ENCODE measurements around the gene ZNF48. TPM values are rescaled to one million over a fixed set of nuclear protein-coding genes. Genes with fewer than 3 reads are reported as not detected.

ZNF48 gene
- polyA plus RNA-seq, 1 donor from 2014 or later = 42.3 TPM

GRCh38 chr16:30355954-30356308 lies 39.3 kb upstream of the ZNF48 start:
- peak overlapping the region; percentile 94 for H3K27ac ChIP-seq (ENCODE audit: low read length)
- peak overlapping the region; percentile 84 for H3K4me3 ChIP-seq (ENCODE audit: low read length)
- no peaks in the 10 kb centered on the region for H3K27me3 ChIP-seq (ENCODE audit: insufficient read depth, low read depth, low read length)
- no peaks in the 10 kb centered on the region for H3K9me3 ChIP-seq (ENCODE audit: low read length)
- H3F3A ChIP-seq (ENCODE audit: insufficient read depth, low read length, poor library complexity, severe bottlenecking) = no peaks in the 10 kb centered on the region
- H3K36me3 ChIP-seq (ENCODE audit: insufficient read depth, low read length) = no peaks in the 10 kb centered on the region
- peaks cover 17% of the 10 kb centered on the region for H3K79me2 ChIP-seq (replicated peaks; ENCODE audit: insufficient read depth, low read length)
- no peak overlapping the region for H2AFZ ChIP-seq (ENCODE audit: low read depth, low read length)
- no peaks in the 10 kb centered on the region for H3K9me2 ChIP-seq (ENCODE audit: insufficient read depth, low read length)
- TF ChIP-seq RAD21 (conservative IDR thresholded peaks at IDR 0.05) = no peak
- TF ChIP-seq SMC3 (conservative IDR thresholded peaks at IDR 0.05; ENCODE audit: poor library complexity) = no peak
- no peak for TF ChIP-seq EZH2 (IDR thresholded peaks at IDR 0.05; ENCODE audit: borderline replicate concordance, insufficient read depth, low read length, poor library complexity, severe bottlenecking)
- no peak for TF ChIP-seq TAF1 (IDR thresholded peaks at IDR 0.05; ENCODE audit: low read depth)
- no peak for TF ChIP-seq MXI1 (conservative IDR thresholded peaks at IDR 0.05; ENCODE audit: poor library complexity, severe bottlenecking)
- no peak for TF ChIP-seq CTCF (IDR thresholded peaks at IDR 0.05; ENCODE audit: poor library complexity, severe bottlenecking)
- no peak for TF ChIP-seq POLR2AphosphoS5 (IDR thresholded peaks at IDR 0.05)
- TF ChIP-seq EP300 (conservative IDR thresholded peaks at IDR 0.05; ENCODE audit: poor library complexity, severe bottlenecking) = no peak
- no peak for TF ChIP-seq REST (IDR thresholded peaks at IDR 0.05; ENCODE audit: borderline replicate concordance)
- peak overlapping the region; percentile 82 for H3K4me2 ChIP-seq (ENCODE audit: low read length)
- peak overlapping the region; percentile 94 for H3K9ac ChIP-seq (ENCODE audit: low read length)
- H4K20me1 ChIP-seq (ENCODE audit: insufficient read depth) = no peaks in the 10 kb centered on the region

GRCh38 chr16:30356401-30357084 lies 38.7 kb upstream of the ZNF48 start:
- no peak for TF ChIP-seq EP300 (conservative IDR thresholded peaks at IDR 0.05; ENCODE audit: poor library complexity, severe bottlenecking)
- TF ChIP-seq CTCF (IDR thresholded peaks at IDR 0.05; ENCODE audit: poor library complexity, severe bottlenecking) = no peak
- no peak for TF ChIP-seq RAD21 (conservative IDR thresholded peaks at IDR 0.05)
- TF ChIP-seq SMC3 (conservative IDR thresholded peaks at IDR 0.05; ENCODE audit: poor library complexity) = no peak
- TF ChIP-seq MXI1 (conservative IDR thresholded peaks at IDR 0.05; ENCODE audit: poor library complexity, severe bottlenecking) = no peak
- TF ChIP-seq TAF1 (IDR thresholded peaks at IDR 0.05; ENCODE audit: low read depth) = no peak
- Histone ChIP-seq H3K27me3 (ENCODE audit: insufficient read depth, low read depth, low read length) (no peaks in the 10 kb centered on the region), H3F3A (ENCODE audit: insufficient read depth, low read length, poor library complexity, severe bottlenecking) (no peaks in the 10 kb centered on the region), H3K4me3 (ENCODE audit: low read length) (peak overlapping the region; percentile 84), H3K36me3 (ENCODE audit: insufficient read depth, low read length) (no peaks in the 10 kb centered on the region), H3K27ac (ENCODE audit: low read length) (peak overlapping the region; percentile 94), H2AFZ (ENCODE audit: low read depth, low read length) (no peak overlapping the region), H3K9me2 (ENCODE audit: insufficient read depth, low read length) (no peaks in the 10 kb centered on the region), H3K9ac (ENCODE audit: low read length) (no peak overlapping the region), H3K79me2 (replicated peaks; ENCODE audit: insufficient read depth, low read length) (peaks cover 21% of the 10 kb centered on the region), H3K9me3 (ENCODE audit: low read length) (no peaks in the 10 kb centered on the region), H4K20me1 (ENCODE audit: insufficient read depth) (no peaks in the 10 kb centered on the region), H3K4me2 (ENCODE audit: low read length) (no peak overlapping the region)
